Measurements from ENCODE around the gene THUMPD3.
A peak's percentile ranks its signal among the peaks of the same experiment; 100 is the strongest.

The THUMPD3 gene

DNA sequence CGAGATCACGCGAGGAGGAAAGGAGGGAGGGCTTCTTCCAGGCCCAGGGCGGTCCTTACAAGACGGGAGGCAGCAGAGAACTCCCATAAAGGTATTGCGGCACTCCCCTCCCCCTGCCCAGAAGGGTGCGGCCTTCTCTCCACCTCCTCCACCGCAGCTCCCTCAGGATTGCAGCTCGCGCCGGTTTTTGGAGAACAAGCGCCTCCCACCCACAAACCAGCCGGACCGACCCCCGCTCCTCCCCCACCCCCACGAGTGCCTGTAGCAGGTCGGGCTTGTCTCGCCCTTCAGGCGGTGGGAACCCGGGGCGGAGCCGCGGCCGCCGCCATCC is 33.4 kb downstream of the THUMPD3 start:
- H2BK12ac ChIP-seq (ENCODE audit: low read length in 2 of 2) = peak overlapping the region in 1 of 2 experiments; percentile 11
- H4K91ac ChIP-seq (ENCODE audit: low read length) = peak overlapping the region; percentile 74
- H3K36me3 ChIP-seq (ENCODE audit: control insufficient read depth in 1 of 2, insufficient read depth in 2 of 2, low read depth in 1 of 2, low read length in 2 of 2) = peaks cover 6 to 36% of the 10 kb centered on the region in 2 experiments
- peak overlapping the region; percentile 80 to 90 for H3K4me3 ChIP-seq (ENCODE audit: insufficient read depth in 1 of 2, low read depth in 1 of 2, low read length in 2 of 2)
- peak overlapping the region; percentile 90 to 92 for H3K18ac ChIP-seq (ENCODE audit: low read depth in 1 of 2, low read length in 2 of 2)
- no peak overlapping the region for H3K23ac ChIP-seq (ENCODE audit: low read length in 2 of 2)
- DNase-seq = peak; percentile 99
- no peak overlapping the region for H2AFZ ChIP-seq (ENCODE audit: low read depth, low read length)
- peak overlapping the region; percentile 80 for H2BK5ac ChIP-seq (ENCODE audit: low read depth, low read length, poor library complexity, severe bottlenecking)
- peak overlapping the region; percentile 98 for H3K27ac ChIP-seq (ENCODE audit: low read length, poor library complexity, severe bottlenecking)
- peak overlapping the region; percentile 84 for H3K4me2 ChIP-seq (ENCODE audit: low read length, poor library complexity, severe bottlenecking)
- under 1% methylated on average over 11 of the region's 25 CpGs for WGBS
- no peaks in the 10 kb centered on the region for H3K79me1 ChIP-seq (replicated peaks; ENCODE audit: low read length, poor library complexity, severe bottlenecking)
- H3K27me3 ChIP-seq (ENCODE audit: control insufficient read depth in 1 of 2, insufficient read depth in 1 of 2, low read length in 2 of 2) = no peaks in the 10 kb centered on the region
- peak overlapping the region; percentile 85 for H4K8ac ChIP-seq (ENCODE audit: low read length)
- peak overlapping the region; percentile 94 for H2BK120ac ChIP-seq (ENCODE audit: low read depth, low read length)
- H3K9ac ChIP-seq (ENCODE audit: low read length) = peak overlapping the region; percentile 95
- no peak overlapping the region for H3K4ac ChIP-seq (ENCODE audit: low read depth in 1 of 2, low read length in 2 of 2)
- peak overlapping the region; percentile 99 for H2BK15ac ChIP-seq (ENCODE audit: low read depth, poor library complexity, severe bottlenecking)
- peaks cover 2% of the 10 kb centered on the region for H3K4me1 ChIP-seq (ENCODE audit: control insufficient read depth, insufficient read depth, low read depth, low read length)
- H3K14ac ChIP-seq (ENCODE audit: low read length in 2 of 2) = peak overlapping the region in 1 of 2 experiments; percentile 39
- H2AK5ac ChIP-seq (ENCODE audit: low read length, severe bottlenecking) = no peak overlapping the region
- H3K9me3 ChIP-seq (ENCODE audit: control insufficient read depth, low read length) = no peaks in the 10 kb centered on the region

DNA sequence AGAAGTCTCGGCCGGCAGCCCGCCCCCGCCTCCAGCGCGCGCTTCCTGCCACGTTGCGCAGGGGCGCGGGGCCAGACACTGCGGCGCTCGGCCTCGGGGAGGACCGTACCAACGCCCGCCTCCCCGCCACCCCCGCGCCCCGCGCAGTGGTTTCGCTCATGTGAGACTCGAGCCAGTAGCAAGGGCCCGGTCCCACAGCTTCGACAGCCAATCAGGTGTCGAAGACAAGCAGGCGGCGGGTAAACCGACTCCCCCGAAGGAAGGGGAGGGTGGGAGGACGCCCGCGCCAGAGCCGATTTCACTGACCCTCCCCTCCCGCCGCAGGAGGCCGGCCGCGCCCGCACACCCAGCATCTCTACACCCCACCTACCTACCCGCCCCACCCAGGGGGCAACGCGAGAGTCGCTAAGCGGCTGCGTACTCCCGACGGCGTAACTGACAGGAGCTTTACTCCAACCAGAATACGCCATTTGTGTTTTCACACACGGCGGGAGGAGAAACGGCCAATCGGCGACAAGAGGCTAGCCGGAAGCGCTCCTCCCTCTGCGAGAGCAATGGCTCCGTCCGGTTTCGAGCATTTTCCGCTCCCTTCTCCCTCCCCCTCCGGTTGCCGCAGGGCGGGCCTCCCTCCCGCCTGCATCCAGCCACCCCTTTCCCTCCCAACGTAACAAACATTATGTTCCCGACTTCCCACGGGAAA is 33.9 kb downstream of the THUMPD3 start:
- Histone ChIP-seq H3K4me2 (ENCODE audit: low read length, poor library complexity, severe bottlenecking) (peak overlapping the region; percentile 36), H3K9ac (ENCODE audit: low read length) (peak overlapping the region; percentile 95), H2BK12ac (ENCODE audit: low read length in 2 of 2) (no peak overlapping the region), H2BK120ac (ENCODE audit: low read depth, low read length) (peak overlapping the region; percentile 95), H3K18ac (ENCODE audit: low read depth in 1 of 2, low read length in 2 of 2) (peak overlapping the region; percentile 96 to 99), H3K9me3 (ENCODE audit: control insufficient read depth, low read length) (no peaks in the 10 kb centered on the region), H3K4me1 (ENCODE audit: control insufficient read depth, insufficient read depth, low read depth, low read length) (peaks cover 2% of the 10 kb centered on the region), H3K27me3 (ENCODE audit: control insufficient read depth in 1 of 2, insufficient read depth in 1 of 2, low read length in 2 of 2) (no peaks in the 10 kb centered on the region), H2AFZ (ENCODE audit: low read depth, low read length) (no peak overlapping the region), H2BK5ac (ENCODE audit: low read depth, low read length, poor library complexity, severe bottlenecking) (peak overlapping the region; percentile 93), H3K23ac (ENCODE audit: low read length in 2 of 2) (no peak overlapping the region), H4K91ac (ENCODE audit: low read length) (peak overlapping the region; percentile 93), H2AK5ac (ENCODE audit: low read length, severe bottlenecking) (peak overlapping the region; percentile 93), H3K36me3 (ENCODE audit: control insufficient read depth in 1 of 2, insufficient read depth in 2 of 2, low read depth in 1 of 2, low read length in 2 of 2) (peaks cover 4 to 31% of the 10 kb centered on the region in 2 experiments), H2BK15ac (ENCODE audit: low read depth, poor library complexity, severe bottlenecking) (peak overlapping the region; percentile 99), H4K8ac (ENCODE audit: low read length) (peak overlapping the region; percentile 97), H3K27ac (ENCODE audit: low read length, poor library complexity, severe bottlenecking) (peak overlapping the region; percentile 100), H3K14ac (ENCODE audit: low read length in 2 of 2) (no peak overlapping the region), H3K4me3 (ENCODE audit: insufficient read depth in 1 of 2, low read depth in 1 of 2, low read length in 2 of 2) (peak overlapping the region; percentile 80 to 90), H3K79me1 (replicated peaks; ENCODE audit: low read length, poor library complexity, severe bottlenecking) (no peaks in the 10 kb centered on the region), H3K4ac (ENCODE audit: low read depth in 1 of 2, low read length in 2 of 2) (peak overlapping the region; percentile 73 to 95)
- under 1% methylated on average over 47 of the region's 71 CpGs for WGBS
- peak; percentile 99 for DNase-seq

DNA sequence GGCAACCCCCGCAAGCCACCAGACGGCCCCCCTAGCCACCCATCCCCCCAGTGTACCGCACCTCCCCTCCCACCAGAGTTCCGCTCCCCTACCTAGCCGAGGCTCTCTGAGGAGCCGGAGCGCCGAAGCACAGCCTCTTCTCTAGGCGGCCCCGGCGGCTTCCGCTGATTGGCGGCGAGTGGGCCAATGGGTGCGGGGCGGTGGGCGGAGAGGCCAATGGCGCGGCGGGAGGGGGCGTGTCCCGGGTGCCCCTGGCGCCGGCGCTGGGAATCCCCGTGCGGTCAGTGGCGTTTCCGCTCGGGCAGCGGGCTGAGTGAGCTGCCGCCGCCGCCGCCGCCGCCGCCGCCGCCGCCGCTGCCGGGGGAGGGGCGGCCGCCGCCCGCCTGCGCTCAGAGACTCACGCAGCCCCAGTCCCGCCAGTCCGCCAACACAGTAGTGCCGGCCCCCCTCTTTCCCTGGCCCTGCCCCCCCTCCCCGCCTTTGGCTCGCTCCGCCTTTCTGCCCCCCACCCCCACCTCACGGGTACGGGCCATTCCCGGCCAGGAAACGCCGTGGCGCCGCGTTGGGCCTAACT is 34.6 kb downstream of the THUMPD3 start, which contains the start of gene SETD5:
Gene SETD5, plus strand, starts transcription at position 284 of the 574 bp plus-strand sequence. CDS start 31,324 bp downstream, outside the sequence.
- peak within 1 kb of the TSS; percentile 95 to 96 for H3K14ac ChIP-seq (ENCODE audit: low read length in 2 of 2)
- peak within 1 kb of the TSS; percentile 99 for H4K91ac ChIP-seq (ENCODE audit: low read length)
- peak within 1 kb of the TSS; percentile 98 for H2BK120ac ChIP-seq (ENCODE audit: low read depth, low read length)
- H3K4me2 ChIP-seq (ENCODE audit: low read length, poor library complexity, severe bottlenecking) = peak within 1 kb of the TSS; percentile 77
- H3K79me1 ChIP-seq (replicated peaks; ENCODE audit: low read length, poor library complexity, severe bottlenecking) = no peaks in the 10 kb centered on the region
- no peaks in the 10 kb centered on the region for H3K9me3 ChIP-seq (ENCODE audit: control insufficient read depth, low read length)
- peak within 1 kb of the TSS; percentile 100 for H3K27ac ChIP-seq (ENCODE audit: low read length, poor library complexity, severe bottlenecking)
- peak within 1 kb of the TSS; percentile 97 for H4K8ac ChIP-seq (ENCODE audit: low read length)
- H3K4ac ChIP-seq (ENCODE audit: low read depth in 1 of 2, low read length in 2 of 2) = peak within 1 kb of the TSS; percentile 95 to 98
- peaks cover 2% of the 10 kb centered on the region for H3K4me1 ChIP-seq (ENCODE audit: control insufficient read depth, insufficient read depth, low read depth, low read length)
- peak within 1 kb of the TSS; percentile 9 to 73 for H2BK12ac ChIP-seq (ENCODE audit: low read length in 2 of 2)
- H3K36me3 ChIP-seq (ENCODE audit: control insufficient read depth in 1 of 2, insufficient read depth in 2 of 2, low read depth in 1 of 2, low read length in 2 of 2) = peaks cover 4 to 24% of the 10 kb centered on the region in 2 experiments
- no peak within 1 kb of the TSS for H2AFZ ChIP-seq (ENCODE audit: low read depth, low read length)
- peak within 1 kb of the TSS in 1 of 2 experiments; percentile 85 for H3K23ac ChIP-seq (ENCODE audit: low read length in 2 of 2)
- H2BK15ac ChIP-seq (ENCODE audit: low read depth, poor library complexity, severe bottlenecking) = peak within 1 kb of the TSS; percentile 99
- DNase-seq = peak; percentile 97
- H3K18ac ChIP-seq (ENCODE audit: low read depth in 1 of 2, low read length in 2 of 2) = peak within 1 kb of the TSS; percentile 98 to 99
- peak within 1 kb of the TSS; percentile 93 for H2AK5ac ChIP-seq (ENCODE audit: low read length, severe bottlenecking)
- under 1% methylated on average over 32 of the region's 63 CpGs for WGBS
- H3K9ac ChIP-seq (ENCODE audit: low read length) = peak within 1 kb of the TSS; percentile 97
- H3K27me3 ChIP-seq (ENCODE audit: control insufficient read depth in 1 of 2, insufficient read depth in 1 of 2, low read length in 2 of 2) = no peaks in the 10 kb centered on the region
- H2BK5ac ChIP-seq (ENCODE audit: low read depth, low read length, poor library complexity, severe bottlenecking) = peak within 1 kb of the TSS; percentile 95
- peak within 1 kb of the TSS; percentile 85 to 94 for H3K4me3 ChIP-seq (ENCODE audit: insufficient read depth in 1 of 2, low read depth in 1 of 2, low read length in 2 of 2)

All from mesenchymal stem cell (in vitro differentiated cells and primary cell).